Measurements from ENCODE around the gene LDLRAD4.

DNA sequence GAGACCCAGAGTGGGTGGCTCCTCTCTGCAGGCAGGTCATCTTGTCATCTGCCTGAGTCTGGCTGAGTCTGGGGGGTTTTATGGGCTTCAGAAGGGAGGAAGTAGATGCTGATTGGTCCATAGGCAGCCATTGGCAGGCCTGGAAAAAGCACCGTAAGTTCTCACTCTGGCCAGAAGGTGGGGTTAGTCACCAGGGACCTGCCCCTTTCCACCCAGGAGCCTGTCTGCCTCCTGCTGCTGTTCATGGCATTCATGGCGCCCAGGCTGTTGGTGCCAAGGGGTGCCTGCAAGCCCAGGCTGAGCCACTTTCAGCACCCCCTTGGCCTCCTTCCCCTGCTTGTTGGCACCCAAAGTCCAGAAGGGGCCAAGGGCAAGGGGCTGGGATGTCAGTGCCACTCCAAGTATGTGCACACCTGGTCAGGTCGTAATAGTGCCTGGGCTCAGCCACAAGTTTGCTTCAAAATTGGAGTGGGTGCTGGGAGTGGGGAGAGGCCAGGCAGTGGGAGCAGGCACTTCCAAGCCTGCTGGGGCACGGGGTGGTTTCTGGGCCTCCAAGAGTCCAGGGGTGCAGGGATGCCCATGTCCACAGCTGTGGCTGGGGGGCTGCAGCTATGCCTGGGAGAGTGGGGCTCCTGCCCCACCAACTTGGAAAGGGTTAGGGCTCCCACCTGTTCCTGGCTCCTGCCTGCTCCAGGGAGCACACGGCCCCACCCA, 329.7 kb downstream of the LDLRAD4 start:
- no peak for TF ChIP-seq CTCF (IDR thresholded peaks at IDR 0.05; ENCODE audit: insufficient read depth, low read length)
- no peak for TF ChIP-seq SPI1 (IDR thresholded peaks at IDR 0.05; ENCODE audit: borderline replicate concordance, low read depth)

Data from HL-60 (cell line).